Caco-2 (cell line): ENCODE results near the gene TRIP13. TPM values are rescaled to one million over a fixed set of nuclear protein-coding genes. Genes with fewer than 3 reads are reported as not detected.

Experiments used
- BruUV-seq: library from RNA; stranded (reverse); fragments of 400-500 nt; replicated peaks from 2 replicates; lab custom pipeline; 2021; lab: Mats Ljungman, UMichigan
- CTCF ChIA-PET: fragments of 300-600 bp; sonication (Branson Sonifier 250); formaldehyde crosslinking; loops from one replicate; lab custom pipeline; 2022; ENCODE audit warnings: antibody characterized with exemption; lab: Charles Lee
- POLR2A ChIA-PET: fragments of 300-600 bp; sonication (Branson Sonifier 250); formaldehyde crosslinking; loops from one replicate; lab custom pipeline; 2022; ENCODE audit warnings: antibody characterized with exemption; lab: Charles Lee
- DNase-seq, 2 experiments: peaks; one replicate each; pipeline versions ENCODE4 v3.0.0 to v3.0.0-alpha.2; 2020 to 2022
- H3K27me3 ChIP-seq: replicated peaks from 2 replicates; pipeline ENCODE4 v1.6.0; 2011; ENCODE audit warnings: low read length; ENCODE audit not compliant: control insufficient read depth, insufficient read depth
- H3K36me3 ChIP-seq: 2 replicates; pipeline ENCODE4 v1.5.1; 2011; ENCODE audit warnings: low read length; ENCODE audit not compliant: control insufficient read depth, insufficient read depth
- H3K4me1 ChIP-seq: fragments of 250-450 bp; sonication (Bioruptor Pico); 2 replicates; pipeline ENCODE4 v1.5.1; 2020; ENCODE audit warnings: mild to moderate bottlenecking
- H3K4me3 ChIP-seq: 2 replicates; pipeline ENCODE4 v1.5.1; 2011; ENCODE audit warnings: low read depth, mild to moderate bottlenecking, control low read depth, low read length
- H3K9me3 ChIP-seq: fragments of 250-450 bp; sonication (Bioruptor Pico); 2 replicates; pipeline ENCODE4 v1.5.1; 2020; ENCODE audit warnings: mild to moderate bottlenecking, moderate library complexity
- H3K27ac Mint-ChIP-seq: one replicate; pipeline ENCODE4 v1.8.0; 2022; ENCODE audit warnings: mixed read lengths; ENCODE audit not compliant: unreplicated experiment
- H3K27me3 Mint-ChIP-seq: one replicate; pipeline ENCODE4 v1.8.0; 2022; ENCODE audit warnings: mixed read lengths; ENCODE audit not compliant: insufficient read depth, unreplicated experiment
- H3K36me3 Mint-ChIP-seq: one replicate; pipeline ENCODE4 v1.8.0; 2022; ENCODE audit warnings: mild to moderate bottlenecking, mixed read lengths; ENCODE audit not compliant: insufficient read depth, unreplicated experiment
- H3K4me1 Mint-ChIP-seq: one replicate; pipeline ENCODE4 v1.8.0; 2022; ENCODE audit warnings: low read depth, mixed read lengths; ENCODE audit not compliant: unreplicated experiment
- H3K4me3 Mint-ChIP-seq: one replicate; pipeline ENCODE4 v1.8.0; 2022; ENCODE audit warnings: mild to moderate bottlenecking, moderate library complexity, mixed read lengths; ENCODE audit not compliant: unreplicated experiment
- H3K9me3 Mint-ChIP-seq: one replicate; pipeline ENCODE4 v1.8.0; 2022; ENCODE audit warnings: mixed read lengths; ENCODE audit not compliant: unreplicated experiment
- intact Hi-C: fragments of 100-400 bp; cut with micrococcal nuclease; formaldehyde crosslinking; loops from one replicate; pipeline ENCODE4 v1.10.0; 2022; ENCODE audit not compliant: unreplicated experiment
- total RNA-seq: library from RNA; stranded (reverse); gene quantifications from 2 replicates; pipeline ENCODE4 v1.2.3, GENCODE V29; 2022
- TF ChIP-seq, protein P1 (sequence below), 2 experiments: fragments of 200-600 bp in 1 of 2; IDR thresholded peaks; 1 replicate in 1 of 2; 2 replicates in 1 of 2; pipeline versions ENCODE4 v1.5.1 to v1.8.0; 2011 to 2022; ENCODE audit warnings: antibody characterized with exemption in 1 of 2, control low read depth in 1 of 2, inconsistent platforms in 1 of 2, low read depth in 1 of 2, low read length in 1 of 2, mild to moderate bottlenecking in 1 of 2, moderate library complexity in 1 of 2; ENCODE audit not compliant: insufficient read depth in 1 of 2, severe bottlenecking in 1 of 2, unreplicated experiment in 1 of 2

Gene TRIP13
- total RNA-seq, 1 experiment from 2014 or later: 42.5 TPM

DNA sequence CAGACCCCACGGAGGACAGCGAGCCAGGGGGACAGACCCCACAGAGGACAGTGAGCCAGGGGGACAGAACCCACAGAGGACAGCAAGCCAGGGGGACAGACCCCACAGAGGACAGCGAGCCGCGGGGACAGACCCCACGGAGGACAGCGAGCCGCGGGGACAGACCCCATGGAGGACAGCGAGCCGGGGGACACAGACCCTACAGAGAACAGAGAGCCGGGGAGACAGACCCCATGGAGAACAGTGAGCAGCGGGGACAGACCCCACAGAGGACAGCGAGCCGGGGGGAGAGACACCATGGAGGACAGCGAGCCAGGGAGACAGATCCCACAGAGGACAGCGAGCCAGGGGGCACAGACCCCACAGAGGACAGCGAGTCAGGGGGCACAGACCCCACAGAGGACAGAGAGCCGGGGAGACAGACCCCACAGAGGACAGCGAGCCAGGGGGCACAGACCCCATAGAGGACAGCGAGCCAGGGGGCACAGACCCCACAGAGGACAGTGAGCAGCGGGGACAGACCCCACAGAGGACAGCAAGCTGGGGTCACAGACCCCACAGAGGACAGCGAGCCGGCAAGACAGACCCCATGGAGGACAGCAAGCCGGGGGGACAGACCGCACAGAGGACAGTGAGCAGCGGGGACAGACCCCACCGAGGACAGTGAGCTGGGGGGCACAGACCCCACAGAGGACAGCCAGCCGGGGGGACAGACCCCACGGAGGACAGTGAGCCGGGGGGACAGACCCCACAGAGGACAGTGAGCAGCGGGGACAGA lies 37.5 kb upstream of the TRIP13 start:
- H3K27ac Mint-ChIP-seq: no peak overlapping the region
- no peak overlapping the region for H3K4me3 Mint-ChIP-seq
- ChIA-PET CTCF (no interaction called here), POLR2A (no interaction called here)
- no peaks in the 10 kb centered on the region for H3K4me1 Mint-ChIP-seq
- no peaks in the 10 kb centered on the region for H3K9me3 ChIP-seq
- no peaks in the 10 kb centered on the region for H3K36me3 ChIP-seq
- DNase-seq: no peak
- H3K27me3 Mint-ChIP-seq: peaks cover 15% of the 10 kb centered on the region
- intact Hi-C loops: no loop called here
- H3K36me3 Mint-ChIP-seq: peaks cover 16% of the 10 kb centered on the region
- BruUV-seq: no TSS peak
- no peak overlapping the region for H3K4me3 ChIP-seq
- H3K4me1 ChIP-seq: peaks cover 24% of the 10 kb centered on the region
- H3K9me3 Mint-ChIP-seq: no peaks in the 10 kb centered on the region
- H3K27me3 ChIP-seq: peaks cover 3% of the 10 kb centered on the region; the same call in 1 of the 2 replicates
- TF ChIP-seq, protein P1, sequence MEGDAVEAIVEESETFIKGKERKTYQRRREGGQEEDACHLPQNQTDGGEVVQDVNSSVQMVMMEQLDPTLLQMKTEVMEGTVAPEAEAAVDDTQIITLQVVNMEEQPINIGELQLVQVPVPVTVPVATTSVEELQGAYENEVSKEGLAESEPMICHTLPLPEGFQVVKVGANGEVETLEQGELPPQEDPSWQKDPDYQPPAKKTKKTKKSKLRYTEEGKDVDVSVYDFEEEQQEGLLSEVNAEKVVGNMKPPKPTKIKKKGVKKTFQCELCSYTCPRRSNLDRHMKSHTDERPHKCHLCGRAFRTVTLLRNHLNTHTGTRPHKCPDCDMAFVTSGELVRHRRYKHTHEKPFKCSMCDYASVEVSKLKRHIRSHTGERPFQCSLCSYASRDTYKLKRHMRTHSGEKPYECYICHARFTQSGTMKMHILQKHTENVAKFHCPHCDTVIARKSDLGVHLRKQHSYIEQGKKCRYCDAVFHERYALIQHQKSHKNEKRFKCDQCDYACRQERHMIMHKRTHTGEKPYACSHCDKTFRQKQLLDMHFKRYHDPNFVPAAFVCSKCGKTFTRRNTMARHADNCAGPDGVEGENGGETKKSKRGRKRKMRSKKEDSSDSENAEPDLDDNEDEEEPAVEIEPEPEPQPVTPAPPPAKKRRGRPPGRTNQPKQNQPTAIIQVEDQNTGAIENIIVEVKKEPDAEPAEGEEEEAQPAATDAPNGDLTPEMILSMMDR (IDR thresholded peaks at IDR 0.05; ENCODE audit: insufficient read depth in 1 of 2, low read depth in 1 of 2, low read length in 1 of 2, severe bottlenecking in 1 of 2, unreplicated experiment in 1 of 2): no peak

DNA sequence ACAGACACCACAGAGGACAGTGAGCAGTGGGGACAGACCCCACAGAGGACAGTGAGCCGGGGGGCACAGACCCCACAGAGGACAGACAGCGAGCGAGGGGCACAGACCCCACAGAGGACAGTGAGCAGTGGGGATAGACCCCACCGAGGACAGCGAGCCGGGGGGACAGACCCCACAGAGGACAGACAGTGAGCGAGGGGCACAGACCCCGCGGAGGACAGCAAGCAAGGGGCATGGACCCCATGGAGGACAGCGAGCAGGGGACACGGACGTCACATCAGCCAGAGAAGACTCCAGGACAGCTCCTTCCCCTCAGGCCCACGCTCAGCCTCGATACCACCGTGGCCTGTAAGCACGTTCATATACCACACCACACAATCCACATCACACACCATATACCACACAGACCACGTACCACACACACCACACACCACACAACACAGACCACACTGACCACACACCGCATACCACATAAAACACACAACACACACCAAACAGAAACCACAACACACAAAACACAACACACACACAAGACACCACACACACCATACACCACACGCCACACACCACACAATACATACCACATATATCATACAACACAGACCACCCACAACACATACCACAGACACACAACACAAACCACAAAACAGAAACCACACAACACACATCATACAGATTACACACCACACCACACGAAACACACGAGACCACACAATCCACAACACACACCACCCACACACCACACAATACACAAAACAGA lies 36.7 kb upstream of the TRIP13 start:
- no peak overlapping the region for H3K27ac Mint-ChIP-seq
- H3K36me3 Mint-ChIP-seq: peaks cover 22% of the 10 kb centered on the region
- H3K4me3 Mint-ChIP-seq: no peak overlapping the region
- BruUV-seq: no TSS peak
- intact Hi-C loops: no loop called here
- Histone ChIP-seq H3K4me1 (peaks cover 16% of the 10 kb centered on the region), H3K4me3 (no peak overlapping the region), H3K36me3 (no peaks in the 10 kb centered on the region), H3K27me3 (peaks cover 3% of the 10 kb centered on the region; the same call in 1 of the 2 replicates), H3K9me3 (no peaks in the 10 kb centered on the region)
- no peaks in the 10 kb centered on the region for H3K9me3 Mint-ChIP-seq
- ChIA-PET POLR2A (no interaction called here), CTCF (no interaction called here)
- peaks cover 15% of the 10 kb centered on the region for H3K27me3 Mint-ChIP-seq
- no peaks in the 10 kb centered on the region for H3K4me1 Mint-ChIP-seq
- peak in 1 of 2 experiments; percentile 38 for DNase-seq
- TF ChIP-seq, protein P1 (IDR thresholded peaks at IDR 0.05; ENCODE audit: insufficient read depth in 1 of 2, low read depth in 1 of 2, low read length in 1 of 2, severe bottlenecking in 1 of 2, unreplicated experiment in 1 of 2): no peak

DNA sequence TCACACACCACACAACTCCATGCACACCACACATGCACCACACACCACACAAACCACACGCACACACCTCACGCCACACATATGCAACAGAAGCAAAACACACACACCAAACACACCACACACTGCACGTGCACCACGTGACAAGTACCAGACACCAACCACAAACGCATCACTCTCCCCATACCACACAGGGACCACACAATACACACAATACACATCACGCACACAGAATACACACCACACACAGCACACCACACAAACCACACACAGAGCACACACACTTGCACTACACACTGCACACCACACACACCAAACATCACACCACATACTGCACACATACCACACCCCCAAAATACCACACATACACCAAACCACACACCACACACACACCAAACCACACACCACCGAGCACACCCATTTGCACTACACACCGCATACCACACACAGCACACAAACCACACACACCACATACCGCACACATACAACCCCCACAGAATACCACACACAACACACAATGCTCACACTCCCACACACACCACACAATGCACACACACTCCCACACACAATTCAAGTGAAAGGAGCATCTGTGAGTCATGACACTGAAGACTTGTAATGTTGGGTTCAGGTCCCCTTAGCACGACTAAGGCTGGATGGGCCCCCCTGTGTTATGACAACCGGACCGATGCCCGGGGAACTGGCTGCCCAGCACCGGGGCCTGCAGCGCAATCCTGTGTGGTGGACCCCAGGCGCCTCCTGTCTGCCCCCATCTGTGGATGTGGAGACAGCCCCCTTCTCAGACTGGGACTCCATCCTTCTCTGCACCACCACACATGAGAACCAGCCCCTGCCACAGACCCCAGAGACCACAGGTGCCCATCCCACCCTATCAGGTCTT lies 35.9 kb upstream of the TRIP13 start:
- Mint-ChIP-seq H3K4me3 (no peak overlapping the region), H3K9me3 (no peaks in the 10 kb centered on the region), H3K4me1 (no peaks in the 10 kb centered on the region), H3K27me3 (peaks cover 14% of the 10 kb centered on the region), H3K27ac (no peak overlapping the region), H3K36me3 (peaks cover 30% of the 10 kb centered on the region)
- Histone ChIP-seq H3K36me3 (no peaks in the 10 kb centered on the region), H3K4me3 (no peak overlapping the region), H3K9me3 (no peaks in the 10 kb centered on the region), H3K27me3 (peaks cover 3% of the 10 kb centered on the region; the same call in 1 of the 2 replicates), H3K4me1 (0 out of 2 replicates have a peak, but pooled peaks cover 9% of the 10 kb centered on the region)
- DNase-seq: no peak
- ChIA-PET POLR2A (no interaction called here), CTCF (no interaction called here)
- intact Hi-C loops: no loop called here
- BruUV-seq: no TSS peak
- TF ChIP-seq, protein P1 (IDR thresholded peaks at IDR 0.05; ENCODE audit: insufficient read depth in 1 of 2, low read depth in 1 of 2, low read length in 1 of 2, severe bottlenecking in 1 of 2, unreplicated experiment in 1 of 2): no peak
